H9 (cell line): ENCODE measurements around the gene RAB35. TPM values are rescaled to one million over a fixed set of nuclear protein-coding genes. Genes with fewer than 3 reads are reported as not detected.

ENCODE experiments used
- DNase-seq: peaks from one replicate; pipeline ENCODE4 v3.0.0-alpha.2; 2017
- H2AFZ ChIP-seq: one replicate; pipeline ENCODE4 v1.6.1; 2013; ENCODE audit warnings: mild to moderate bottlenecking, low read length, control low read depth, moderate library complexity
- H2AK5ac ChIP-seq: 2 replicates; pipeline ENCODE4 v1.6.1; 2013; ENCODE audit warnings: low read length, control low read depth, mixed read lengths; ENCODE audit not compliant: insufficient read length
- H2BK120ac ChIP-seq: one replicate; pipeline ENCODE4 v1.6.1; 2013; ENCODE audit warnings: low read depth, mild to moderate bottlenecking, low read length, control low read depth, inconsistent platforms; ENCODE audit not compliant: poor library complexity, severe bottlenecking
- H2BK12ac ChIP-seq: 2 replicates; pipeline ENCODE4 v1.6.1; 2013; ENCODE audit warnings: low read length, control low read depth, mixed read lengths, low read depth; ENCODE audit not compliant: insufficient read length
- H2BK15ac ChIP-seq: 2 replicates; pipeline ENCODE4 v1.6.1; 2013; ENCODE audit warnings: low read depth, low read length, control low read depth
- H2BK20ac ChIP-seq: one replicate; pipeline ENCODE4 v1.6.1; 2013; ENCODE audit warnings: low read depth, mild to moderate bottlenecking, low read length, control low read depth, inconsistent platforms; ENCODE audit not compliant: poor library complexity, severe bottlenecking
- H2BK5ac ChIP-seq: 2 replicates; pipeline ENCODE4 v1.6.1; 2013; ENCODE audit warnings: low read length, control low read depth, mixed read lengths; ENCODE audit not compliant: insufficient read length
- H3K14ac ChIP-seq: 2 replicates; pipeline ENCODE4 v1.6.1; 2013; ENCODE audit warnings: low read length, control low read depth; ENCODE audit not compliant: insufficient read depth
- H3K18ac ChIP-seq: 2 replicates; pipeline ENCODE4 v1.6.1; 2013; ENCODE audit warnings: low read depth, mild to moderate bottlenecking, mixed read lengths, low read length, control low read depth; ENCODE audit not compliant: insufficient read length
- H3K23ac ChIP-seq: 2 replicates; pipeline ENCODE4 v1.6.1; 2013; ENCODE audit warnings: low read length, control low read depth, mixed read lengths, low read depth; ENCODE audit not compliant: insufficient read length
- H3K23me2 ChIP-seq: 2 replicates; pipeline ENCODE4 v1.6.1; 2013; ENCODE audit warnings: low read depth, mild to moderate bottlenecking, mixed read lengths, low read length, control low read depth; ENCODE audit not compliant: insufficient read length, poor library complexity, severe bottlenecking
- H3K27ac ChIP-seq: 2 replicates; pipeline ENCODE4 v1.5.1; 2013; ENCODE audit warnings: low read length, control low read depth, mixed read lengths, low read depth; ENCODE audit not compliant: insufficient read length
- H3K27me3 ChIP-seq: 2 replicates; pipeline ENCODE4 v1.6.1; 2013; ENCODE audit warnings: low read length, control low read depth, inconsistent platforms; ENCODE audit not compliant: insufficient read depth
- H3K4ac ChIP-seq: 2 replicates; pipeline ENCODE4 v1.6.1; 2013; ENCODE audit warnings: low read depth, mild to moderate bottlenecking, control low read depth, inconsistent platforms, low read length, moderate library complexity
- H3K4me1 ChIP-seq: 2 replicates; pipeline ENCODE4 v1.6.1; 2013; ENCODE audit warnings: low read length, control low read depth, inconsistent platforms; ENCODE audit not compliant: insufficient read depth
- H3K4me2 ChIP-seq: 2 replicates; pipeline ENCODE4 v1.6.1; 2013; ENCODE audit warnings: low read length, control low read depth, mixed read lengths; ENCODE audit not compliant: insufficient read length, insufficient read depth
- H3K56ac ChIP-seq: 2 replicates; pipeline ENCODE4 v1.6.1; 2013; ENCODE audit warnings: low read depth, mild to moderate bottlenecking, mixed read lengths, low read length, control low read depth; ENCODE audit not compliant: insufficient read length
- H3K79me1 ChIP-seq: 2 replicates; pipeline ENCODE4 v1.6.1; 2013; ENCODE audit warnings: low read depth, mild to moderate bottlenecking, moderate library complexity, low read length, control low read depth, inconsistent platforms; ENCODE audit not compliant: insufficient read depth, poor library complexity, severe bottlenecking
- H3K79me2 ChIP-seq: 2 replicates; pipeline ENCODE4 v1.6.1; 2013; ENCODE audit warnings: low read length, control low read depth, inconsistent platforms; ENCODE audit not compliant: insufficient read depth
- H3K9ac ChIP-seq: 2 replicates; pipeline ENCODE4 v1.6.1; 2013; ENCODE audit warnings: low read length, control low read depth, mixed read lengths; ENCODE audit not compliant: insufficient read length; ENCODE audit errors: extremely low read depth
- H3K9me3 ChIP-seq: one replicate; pipeline ENCODE4 v1.6.1; 2013; ENCODE audit warnings: low read depth, low read length, inconsistent platforms; ENCODE audit not compliant: control insufficient read depth
- H3T11ph ChIP-seq: one replicate; pipeline ENCODE4 v1.6.1; 2013; ENCODE audit warnings: mild to moderate bottlenecking, low read length, control low read depth, inconsistent platforms
- H4K20me1 ChIP-seq: one replicate; pipeline ENCODE4 v1.6.1; 2013; ENCODE audit not compliant: control insufficient read depth, insufficient read length, insufficient read depth
- H4K5ac ChIP-seq: 2 replicates; pipeline ENCODE4 v1.6.1; 2013; ENCODE audit warnings: low read depth, mild to moderate bottlenecking, mixed read lengths, low read length, control low read depth; ENCODE audit not compliant: insufficient read length
- H4K8ac ChIP-seq: replicated peaks from 2 replicates; pipeline ENCODE4 v1.6.1; 2013; ENCODE audit warnings: low read length, control low read depth, mixed read lengths, low read depth; ENCODE audit not compliant: insufficient read length
- H4K91ac ChIP-seq: 2 replicates; pipeline ENCODE4 v1.6.1; 2013; ENCODE audit warnings: low read depth, mild to moderate bottlenecking, moderate library complexity, mixed read lengths, low read length, control low read depth; ENCODE audit not compliant: insufficient read length
- H3K27ac Mint-ChIP-seq, 3 experiments: 2 replicates in 2 of 3; 3 replicates in 1 of 3; pipeline ENCODE4 v1.8.0; 2020 to 2021; ENCODE audit warnings: mixed read lengths in 3 of 3, mild to moderate bottlenecking in 1 of 3, moderate library complexity in 1 of 3
- H3K27me3 Mint-ChIP-seq: 2 replicates; pipeline ENCODE4 v1.8.0; 2021; ENCODE audit warnings: low read depth, mild to moderate bottlenecking, moderate library complexity, mixed read lengths
- H3K36me3 Mint-ChIP-seq, 3 experiments: 2 replicates in 2 of 3; 3 replicates in 1 of 3; pipeline ENCODE4 v1.8.0; 2020 to 2021; ENCODE audit warnings: low read depth in 3 of 3, mixed read lengths in 3 of 3; ENCODE audit not compliant: insufficient read depth in 1 of 3
- H3K4me1 Mint-ChIP-seq, 2 experiments: 2 replicates each; pipeline ENCODE4 v1.8.0; 2020; ENCODE audit warnings: mixed read lengths in 2 of 2
- H3K4me3 Mint-ChIP-seq, 2 experiments: 2 replicates in 1 of 2; 3 replicates in 1 of 2; pipeline ENCODE4 v1.8.0; 2020 to 2021; ENCODE audit warnings: mild to moderate bottlenecking in 2 of 2, mixed read lengths in 2 of 2, moderate library complexity in 1 of 2
- H3K9me3 Mint-ChIP-seq, 2 experiments: 2 replicates in 1 of 2; 3 replicates in 1 of 2; pipeline ENCODE4 v1.8.0; 2020; ENCODE audit warnings: mild to moderate bottlenecking in 2 of 2, mixed read lengths in 2 of 2, moderate library complexity in 1 of 2
- WGBS: extraction: QIAGEN DNeasy Blood & Tissue Kit; methylation state at CpG from one replicate; pipeline ENCODE4 v1.1.7; 2013; ENCODE audit warnings: missing lambda C conversion rate, low lambda C conversion rate, mixed read lengths; ENCODE audit not compliant: insufficient read length; ENCODE audit errors: extremely low coverage; 5-methylcytosine and 5-hydroxymethylcytosine counted together
- total RNA-seq: library from RNA; stranded (reverse); gene quantifications from 2 replicates; pipeline ENCODE4 v1.2.1, GENCODE V29; 2021
- TF ChIP-seq, protein P1 (sequence below): fragments of 200-600 bp; sonication (generic); conservative IDR thresholded peaks from 3 replicates; pipeline ENCODE4 v1.8.0; 2021; ENCODE audit warnings: antibody characterized with exemption, mild to moderate bottlenecking

The RAB35 gene
- total RNA-seq, 1 experiment from 2014 or later = 60.0 TPM

- H4K91ac ChIP-seq = no peak overlapping the region
- H2BK15ac ChIP-seq = no peak overlapping the region
- H3K23me2 ChIP-seq = no peaks in the 10 kb centered on the region
- H3K27ac Mint-ChIP-seq = no peak overlapping the region
- no peaks in the 10 kb centered on the region for H3K27me3 ChIP-seq
- H3K27ac ChIP-seq = no peak overlapping the region
- no peak overlapping the region for H4K5ac ChIP-seq
- no peak for DNase-seq
- TF ChIP-seq, protein P1, sequence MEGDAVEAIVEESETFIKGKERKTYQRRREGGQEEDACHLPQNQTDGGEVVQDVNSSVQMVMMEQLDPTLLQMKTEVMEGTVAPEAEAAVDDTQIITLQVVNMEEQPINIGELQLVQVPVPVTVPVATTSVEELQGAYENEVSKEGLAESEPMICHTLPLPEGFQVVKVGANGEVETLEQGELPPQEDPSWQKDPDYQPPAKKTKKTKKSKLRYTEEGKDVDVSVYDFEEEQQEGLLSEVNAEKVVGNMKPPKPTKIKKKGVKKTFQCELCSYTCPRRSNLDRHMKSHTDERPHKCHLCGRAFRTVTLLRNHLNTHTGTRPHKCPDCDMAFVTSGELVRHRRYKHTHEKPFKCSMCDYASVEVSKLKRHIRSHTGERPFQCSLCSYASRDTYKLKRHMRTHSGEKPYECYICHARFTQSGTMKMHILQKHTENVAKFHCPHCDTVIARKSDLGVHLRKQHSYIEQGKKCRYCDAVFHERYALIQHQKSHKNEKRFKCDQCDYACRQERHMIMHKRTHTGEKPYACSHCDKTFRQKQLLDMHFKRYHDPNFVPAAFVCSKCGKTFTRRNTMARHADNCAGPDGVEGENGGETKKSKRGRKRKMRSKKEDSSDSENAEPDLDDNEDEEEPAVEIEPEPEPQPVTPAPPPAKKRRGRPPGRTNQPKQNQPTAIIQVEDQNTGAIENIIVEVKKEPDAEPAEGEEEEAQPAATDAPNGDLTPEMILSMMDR = no peak
- H3K9me3 Mint-ChIP-seq = no peaks in the 10 kb centered on the region
- no peak overlapping the region for H3K4me2 ChIP-seq
- no peaks in the 10 kb centered on the region for H3K4me1 Mint-ChIP-seq
- no peaks in the 10 kb centered on the region for H3K79me1 ChIP-seq
- H4K8ac ChIP-seq = no peak overlapping the region
- no peak overlapping the region for H2BK120ac ChIP-seq
- no peak overlapping the region for H2AK5ac ChIP-seq
- peaks cover 65 to 89% (median 88%) of the 10 kb centered on the region in 3 experiments; a peak in 6 of 7 replicates for H3K36me3 Mint-ChIP-seq
- no peak overlapping the region for H2BK12ac ChIP-seq
- H3K23ac ChIP-seq = no peak overlapping the region
- H3K14ac ChIP-seq = no peak overlapping the region
- H3K4ac ChIP-seq = no peak overlapping the region
- H3T11ph ChIP-seq = no peak overlapping the region
- H3K9me3 ChIP-seq = no peaks in the 10 kb centered on the region
- no peak overlapping the region for H2BK20ac ChIP-seq
- no peak overlapping the region for H3K18ac ChIP-seq
- H3K27me3 Mint-ChIP-seq = no peaks in the 10 kb centered on the region
- H3K79me2 ChIP-seq = no peaks in the 10 kb centered on the region
- H3K4me1 ChIP-seq = no peaks in the 10 kb centered on the region
- no peak overlapping the region for H2BK5ac ChIP-seq
- no peak overlapping the region for H3K56ac ChIP-seq
- H3K4me3 Mint-ChIP-seq = no peak overlapping the region
- WGBS = no CpG with 5 or more reads among the region's 8 CpGs
- H2AFZ ChIP-seq = no peak overlapping the region
- H3K9ac ChIP-seq = no peak overlapping the region
- no peaks in the 10 kb centered on the region for H4K20me1 ChIP-seq
Measured at GRCh38 chr12:120145164-120145563, 28.6 kb upstream of the RAB35 start.
